Raji (cell line): ENCODE results near the gene CELF6.

Source experiments
- POLR2A ChIP-seq: IDR thresholded peaks from 2 replicates; pipeline ENCODE4 v1.6.1; 2011; ENCODE audit warnings: low read depth, low read length, control low read depth; ENCODE audit not compliant: insufficient read depth

Gene CELF6

DNA sequence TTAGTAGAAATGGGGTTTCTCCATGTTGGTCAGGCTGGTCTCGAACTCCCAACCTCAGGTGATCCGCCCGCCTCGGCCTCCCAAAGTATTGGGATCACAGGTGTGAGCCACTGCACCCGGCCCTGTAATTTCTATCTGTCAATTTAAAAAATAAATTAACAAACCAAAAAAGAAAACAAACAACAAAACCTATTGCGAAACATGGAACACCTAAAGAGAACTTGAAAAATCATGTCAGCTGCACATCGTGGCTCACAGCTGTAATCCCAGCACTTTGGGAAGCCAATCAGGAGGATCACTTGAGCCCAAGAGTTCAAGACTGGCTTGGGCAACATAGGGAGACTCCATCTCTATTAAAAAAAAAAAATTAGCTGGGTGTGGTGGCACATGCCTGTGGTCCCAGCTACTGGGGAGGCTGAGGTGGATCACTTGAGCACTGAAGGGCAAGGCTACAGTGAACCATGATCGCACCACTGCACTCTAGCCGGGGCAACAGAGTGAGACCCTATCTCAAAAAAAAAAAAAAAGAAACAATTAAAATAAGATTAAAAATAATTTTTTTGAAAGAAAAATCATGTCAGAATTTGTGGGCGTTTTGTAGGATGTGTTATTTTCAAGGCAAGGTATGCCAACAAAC is 67.2 kb downstream of the CELF6 start:
- TF ChIP-seq POLR2A, result no peak

DNA sequence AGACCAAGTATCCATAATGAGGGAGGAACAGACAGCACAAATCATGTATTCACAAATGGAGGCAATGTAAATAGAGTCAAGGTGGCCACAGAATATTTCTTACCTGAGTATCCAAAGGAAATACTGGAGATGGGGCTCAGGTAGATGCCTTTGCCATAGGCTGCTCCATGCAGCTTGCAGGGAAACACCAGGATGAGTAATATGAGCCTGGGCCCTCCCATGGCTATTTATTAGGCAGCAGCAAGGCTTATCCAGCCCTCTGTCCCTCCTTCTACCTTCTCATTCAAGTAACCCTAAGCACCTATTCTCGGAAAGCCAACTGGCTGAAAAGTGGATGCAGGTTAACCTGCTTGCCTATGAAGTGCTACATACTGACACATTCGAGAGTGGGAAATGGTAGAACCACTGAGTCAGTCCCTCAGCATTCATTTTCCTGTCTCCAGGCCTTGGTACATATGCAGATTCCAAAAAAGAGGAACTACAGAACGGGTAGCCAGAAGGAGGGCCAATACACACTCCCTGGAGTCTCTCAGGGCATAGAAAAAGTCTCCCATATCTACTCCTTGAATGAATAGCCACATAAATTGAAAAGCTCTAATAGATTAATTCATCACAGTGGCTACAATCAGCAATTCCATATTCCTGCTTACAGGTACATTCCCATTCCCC is 70.7 kb downstream of the CELF6 start:
- TF ChIP-seq POLR2A, result no peak

GRCh38 chr15:72248514-72248913 is 71.4 kb downstream of the CELF6 start:
- no peak for TF ChIP-seq POLR2A

DNA sequence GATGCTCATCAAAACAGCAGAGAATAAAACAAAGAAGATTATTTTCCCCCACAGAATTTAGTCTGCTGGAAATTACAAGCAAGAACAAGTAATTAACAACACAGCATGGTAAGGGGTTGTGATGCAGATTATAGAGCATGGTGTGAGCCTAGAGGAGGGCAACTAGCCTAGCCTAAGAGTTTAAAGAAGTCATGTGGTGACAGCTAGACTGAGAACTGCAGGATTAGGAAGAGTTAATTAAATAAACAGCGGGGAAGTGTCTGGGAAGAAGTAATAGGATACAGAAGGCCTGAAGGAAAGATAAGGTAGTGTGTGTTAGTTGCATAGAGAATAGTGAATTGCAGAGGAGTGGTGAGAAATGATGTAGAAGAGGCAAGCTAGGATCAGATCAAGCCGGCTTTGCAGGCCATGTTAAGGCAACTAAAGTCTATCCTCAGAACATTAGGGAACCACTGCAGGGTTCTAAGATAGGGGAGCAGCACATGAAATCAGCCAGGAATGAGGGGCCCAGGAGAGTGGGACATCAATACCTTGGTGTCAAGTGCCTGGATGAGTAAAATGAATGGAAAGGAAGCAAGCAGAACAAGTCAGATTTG is 77.1 kb downstream of the CELF6 start:
- TF ChIP-seq POLR2A, result no peak

GRCh38 chr15:72239652-72240051 is 80.3 kb downstream of the CELF6 start:
- TF ChIP-seq POLR2A, result no peak

DNA sequence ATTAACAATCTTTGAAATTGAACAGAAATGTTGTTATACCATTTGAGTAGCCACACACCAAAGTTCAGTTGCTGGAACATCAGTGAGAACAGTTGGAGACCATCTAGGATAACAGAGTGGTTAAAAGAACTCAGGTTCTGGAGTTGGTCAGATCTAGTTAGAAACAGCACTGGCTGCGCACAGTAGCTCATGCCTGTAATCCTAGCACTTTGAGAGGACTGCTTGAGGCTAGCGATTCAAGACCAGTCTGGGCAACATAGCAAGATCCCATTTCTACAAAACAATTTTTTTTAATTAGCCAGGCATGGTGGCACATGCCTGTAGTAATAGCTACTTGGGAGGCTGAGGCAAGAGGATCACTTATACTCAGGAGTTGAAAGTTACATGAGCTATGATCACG is 81.4 kb downstream of the CELF6 start:
- no peak for TF ChIP-seq POLR2A

DNA sequence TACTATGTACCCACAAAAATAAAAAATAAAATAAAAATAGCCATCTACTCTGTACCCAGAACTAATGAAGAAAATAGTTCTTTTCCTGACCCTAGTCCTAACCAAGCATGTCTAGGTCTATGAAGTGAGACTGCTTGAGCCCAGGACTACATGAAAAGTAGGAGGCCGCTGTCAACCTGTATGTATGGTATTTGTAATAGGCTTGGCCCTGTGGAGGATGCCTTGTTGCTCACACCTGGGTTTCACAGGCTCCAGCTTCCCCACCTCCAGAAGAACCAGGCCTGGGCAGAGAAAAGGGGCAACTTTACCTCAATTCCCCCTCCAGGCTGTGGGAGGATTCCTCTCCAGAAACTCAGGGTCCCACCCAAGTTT is 82.1 kb downstream of the CELF6 start:
- TF ChIP-seq POLR2A, result no peak

- TF ChIP-seq POLR2A, result no peak
These were observed 82.7 kb downstream of the CELF6 start for GRCh38 chr15:72237029-72237852.

- no peak for TF ChIP-seq POLR2A
These were observed 83.5 kb downstream of the CELF6 start for GRCh38 chr15:72236381-72237003.

- no peak for TF ChIP-seq POLR2A
These were observed 84.7 kb downstream of the CELF6 start for GRCh38 chr15:72235298-72235697.
